GM23338 (cell line): ENCODE measurements around the gene SART1. TPM values are rescaled to one million over a fixed set of nuclear protein-coding genes. Genes with fewer than 3 reads are reported as not detected.

Experiments
- ATAC-seq: fragments of 200-7000 bp; cut with Tn5 transposase; 3 replicates; pipeline ENCODE4 v1.9.1; 2020
- DNase-seq: peaks from one replicate; pipeline ENCODE4 v3.0.0-alpha.2; 2015; ENCODE audit warnings: low spot score
- H2AFZ ChIP-seq: fragments of 200-600 bp; sonication (generic); 2 replicates; pipeline ENCODE4 v1.8.0; 2016; ENCODE audit warnings: antibody characterized with exemption, mild to moderate bottlenecking, moderate library complexity
- H3F3A ChIP-seq: fragments of 200-600 bp; sonication (generic); replicated peaks from 2 replicates; pipeline ENCODE4 v1.8.0; 2017; ENCODE audit warnings: antibody characterized with exemption, mixed run types, low read depth
- H3K27ac ChIP-seq: fragments of 200-600 bp; sonication (generic); 2 replicates; pipeline ENCODE4 v1.6.1; 2016; ENCODE audit warnings: low read depth
- H3K27me3 ChIP-seq: fragments of 200-600 bp; sonication (generic); 2 replicates; pipeline ENCODE4 v1.8.0; 2016; ENCODE audit warnings: mild to moderate bottlenecking, mixed run types, moderate library complexity; ENCODE audit not compliant: insufficient read depth
- H3K36me3 ChIP-seq: fragments of 200-600 bp; sonication (generic); 2 replicates; pipeline ENCODE4 v1.8.0; 2016; ENCODE audit warnings: mild to moderate bottlenecking; ENCODE audit not compliant: insufficient read depth
- H3K4me1 ChIP-seq: fragments of 200-600 bp; sonication (generic); 2 replicates; pipeline ENCODE4 v1.8.0; 2016; ENCODE audit warnings: mild to moderate bottlenecking, moderate library complexity; ENCODE audit not compliant: insufficient read depth
- H3K4me2 ChIP-seq: fragments of 200-600 bp; sonication (generic); 2 replicates; pipeline ENCODE4 v1.7.1; 2017; ENCODE audit warnings: mixed run types
- H3K4me3 ChIP-seq: fragments of 200-600 bp; sonication (generic); 2 replicates; pipeline ENCODE4 v1.6.1; 2016; ENCODE audit warnings: mixed run types
- H3K79me2 ChIP-seq: fragments of 200-600 bp; sonication (generic); replicated peaks from 2 replicates; pipeline ENCODE4 v1.8.0; 2017; ENCODE audit warnings: mild to moderate bottlenecking; ENCODE audit not compliant: insufficient read depth
- H3K9me2 ChIP-seq: fragments of 200-600 bp; sonication (generic); 2 replicates; pipeline ENCODE4 v1.8.0; 2017; ENCODE audit not compliant: insufficient read depth
- H4K20me1 ChIP-seq: fragments of 200-600 bp; sonication (generic); replicated peaks from 2 replicates; pipeline ENCODE4 v1.8.0; 2017; ENCODE audit warnings: mild to moderate bottlenecking; ENCODE audit not compliant: insufficient read depth
- H3K27ac Mint-ChIP-seq: 2 replicates; pipeline ENCODE4 v1.8.0; 2020; ENCODE audit warnings: inconsistent platforms, mild to moderate bottlenecking, moderate library complexity, mixed read lengths
- H3K27me3 Mint-ChIP-seq: 3 replicates; pipeline ENCODE4 v1.8.0; 2022; ENCODE audit warnings: low read depth, mild to moderate bottlenecking, moderate library complexity, mixed read lengths, inconsistent platforms; ENCODE audit not compliant: insufficient read depth, poor library complexity
- H3K36me3 Mint-ChIP-seq: 3 replicates; pipeline ENCODE4 v1.8.0; 2021; ENCODE audit warnings: low read depth, mild to moderate bottlenecking, inconsistent platforms, moderate library complexity, mixed read lengths
- H3K4me1 Mint-ChIP-seq: 3 replicates; pipeline ENCODE4 v1.8.0; 2020; ENCODE audit warnings: mild to moderate bottlenecking, inconsistent platforms, mixed read lengths
- H3K4me3 Mint-ChIP-seq: 3 replicates; pipeline ENCODE4 v1.8.0; 2021; ENCODE audit warnings: moderate library complexity, mild to moderate bottlenecking, inconsistent platforms, mixed read lengths
- H3K9me3 Mint-ChIP-seq: 3 replicates; pipeline ENCODE4 v1.8.0; 2020; ENCODE audit warnings: moderate library complexity, mild to moderate bottlenecking, inconsistent platforms, mixed read lengths
- CREB1 ChIP-seq: fragments of 250-450 bp; sonication (Bioruptor Pico); IDR thresholded peaks from 2 replicates; pipeline ENCODE4 v1.5.0; 2020; ENCODE audit warnings: low read depth, mild to moderate bottlenecking, moderate library complexity
- NANOG ChIP-seq: IDR thresholded peaks from 2 replicates; pipeline ENCODE4 v1.6.1; 2016; ENCODE audit warnings: antibody characterized with exemption, borderline replicate concordance
- ZNF331 ChIP-seq: fragments of 250-450 bp; sonication (Bioruptor Pico); IDR thresholded peaks from 2 replicates; pipeline ENCODE4 v1.5.0; 2020; ENCODE audit warnings: low read depth, mild to moderate bottlenecking, moderate library complexity
- polyA plus RNA-seq: library from polyadenylated mRNA; unstranded; fragments of >200 nt; fragmentation: Nextera tagmentation; extraction: Ambion mirVana; gene quantifications from 2 replicates; pipeline ENCODE4 v1.2.1, GENCODE V29; 2016
- total RNA-seq: library from RNA; depleted of rRNA; stranded (reverse); fragments of >200 nt; shearing (Covaris generic); gene quantifications from 2 replicates; pipeline ENCODE4 v1.2.3, GENCODE V29; 2014
- TF ChIP-seq, protein P1 (sequence below): IDR thresholded peaks from 2 replicates; pipeline ENCODE4 v1.6.1; 2016; ENCODE audit warnings: antibody characterized with exemption
- TF ChIP-seq, protein P2 (sequence below): fragments of 250-450 bp; sonication (Bioruptor Pico); IDR thresholded peaks from 2 replicates; pipeline ENCODE4 v1.5.0; 2020; ENCODE audit warnings: mild to moderate bottlenecking, moderate library complexity

SART1 gene
- total and polyA plus RNA-seq, 2 experiments from 2014 or later: 43.9 to 91.0 TPM

DNA sequence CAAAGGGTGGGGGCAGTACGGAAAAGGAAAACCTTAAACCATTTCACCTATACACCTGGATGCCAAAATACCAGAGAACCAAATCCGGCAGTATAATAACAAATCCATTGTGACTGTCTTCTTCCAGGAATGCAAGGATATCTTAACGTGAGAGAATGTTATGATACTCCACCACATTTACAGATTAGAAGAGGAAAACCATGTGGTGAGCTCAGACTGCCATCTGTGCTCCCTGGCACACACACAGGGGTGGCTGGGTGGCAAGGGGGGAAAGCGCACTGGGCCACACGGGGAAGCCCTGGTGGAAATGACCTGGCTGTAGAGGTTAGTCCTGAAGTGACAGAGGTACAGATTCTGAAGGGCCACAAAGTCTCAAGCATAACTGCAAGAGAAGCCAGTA is 30.5 kb downstream of the SART1 start:
- DNase-seq (no peak), ATAC-seq (no peak)
- H3F3A ChIP-seq: 0 out of 2 replicates have a peak, but pooled peaks cover 7% of the 10 kb centered on the region
- H2AFZ ChIP-seq: no peak overlapping the region
- H3K4me3 ChIP-seq: no peak overlapping the region
- no peaks in the 10 kb centered on the region for H3K9me2 ChIP-seq
- no peak overlapping the region for H3K4me2 ChIP-seq
- Mint-ChIP-seq H3K27me3 (peaks cover 5% of the 10 kb centered on the region), H3K4me3 (no peak overlapping the region), H3K4me1 (no peaks in the 10 kb centered on the region), H3K36me3 (peaks cover 6% of the 10 kb centered on the region; the same call in 1 of the 3 replicates), H3K27ac (no peak overlapping the region), H3K9me3 (no peaks in the 10 kb centered on the region)
- H4K20me1 ChIP-seq: no peaks in the 10 kb centered on the region
- no peaks in the 10 kb centered on the region for H3K79me2 ChIP-seq
- no peak for TF ChIP-seq CREB1 (CRISPR knock-in tag)
- H3K27me3 ChIP-seq: no peaks in the 10 kb centered on the region
- no peaks in the 10 kb centered on the region for H3K4me1 ChIP-seq
- H3K27ac ChIP-seq: no peak overlapping the region
- no peaks in the 10 kb centered on the region for H3K36me3 ChIP-seq

DNA sequence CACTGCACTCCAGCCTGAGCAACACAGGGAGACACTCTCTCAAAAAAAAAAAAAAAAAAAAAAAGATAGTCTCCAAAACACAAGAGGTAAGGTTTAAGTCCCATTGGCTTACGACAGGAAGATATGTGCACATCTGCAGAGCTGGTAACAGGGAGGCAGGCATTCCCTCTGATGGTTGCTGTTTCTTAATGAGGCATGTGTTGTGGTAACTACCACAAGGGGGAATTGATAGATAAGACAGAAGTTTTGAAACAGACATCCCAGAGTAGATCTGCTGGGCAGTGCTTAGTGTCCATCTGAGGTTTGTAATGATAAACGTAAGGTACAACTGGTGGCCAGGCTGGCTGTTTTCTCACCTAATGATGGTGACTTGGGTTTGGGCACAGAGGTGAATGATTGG is 35.8 kb downstream of the SART1 start:
- Histone ChIP-seq H3K4me1 (peaks cover 4% of the 10 kb centered on the region; the same call in 1 of the 2 replicates), H3K79me2 (peaks cover 21% of the 10 kb centered on the region), H3K4me3 (no peak overlapping the region), H4K20me1 (no peaks in the 10 kb centered on the region), H2AFZ (no peak overlapping the region), H3K9me2 (no peaks in the 10 kb centered on the region), H3K36me3 (peaks cover 17% of the 10 kb centered on the region), H3K27me3 (no peaks in the 10 kb centered on the region), H3F3A (peaks cover 6% of the 10 kb centered on the region; the same call in 1 of the 2 replicates), H3K27ac (no peak overlapping the region), H3K4me2 (no peak overlapping the region)
- Mint-ChIP-seq H3K9me3 (no peaks in the 10 kb centered on the region), H3K4me1 (peaks cover 3% of the 10 kb centered on the region), H3K4me3 (no peak overlapping the region), H3K36me3 (peaks cover 50% of the 10 kb centered on the region), H3K27me3 (peaks cover 9% of the 10 kb centered on the region), H3K27ac (no peak overlapping the region)
- no peak for DNase-seq
- no peak for ATAC-seq
- TF ChIP-seq, protein P1, sequence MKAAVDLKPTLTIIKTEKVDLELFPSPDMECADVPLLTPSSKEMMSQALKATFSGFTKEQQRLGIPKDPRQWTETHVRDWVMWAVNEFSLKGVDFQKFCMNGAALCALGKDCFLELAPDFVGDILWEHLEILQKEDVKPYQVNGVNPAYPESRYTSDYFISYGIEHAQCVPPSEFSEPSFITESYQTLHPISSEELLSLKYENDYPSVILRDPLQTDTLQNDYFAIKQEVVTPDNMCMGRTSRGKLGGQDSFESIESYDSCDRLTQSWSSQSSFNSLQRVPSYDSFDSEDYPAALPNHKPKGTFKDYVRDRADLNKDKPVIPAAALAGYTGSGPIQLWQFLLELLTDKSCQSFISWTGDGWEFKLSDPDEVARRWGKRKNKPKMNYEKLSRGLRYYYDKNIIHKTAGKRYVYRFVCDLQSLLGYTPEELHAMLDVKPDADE: no peak
- TF ChIP-seq, protein P2, sequence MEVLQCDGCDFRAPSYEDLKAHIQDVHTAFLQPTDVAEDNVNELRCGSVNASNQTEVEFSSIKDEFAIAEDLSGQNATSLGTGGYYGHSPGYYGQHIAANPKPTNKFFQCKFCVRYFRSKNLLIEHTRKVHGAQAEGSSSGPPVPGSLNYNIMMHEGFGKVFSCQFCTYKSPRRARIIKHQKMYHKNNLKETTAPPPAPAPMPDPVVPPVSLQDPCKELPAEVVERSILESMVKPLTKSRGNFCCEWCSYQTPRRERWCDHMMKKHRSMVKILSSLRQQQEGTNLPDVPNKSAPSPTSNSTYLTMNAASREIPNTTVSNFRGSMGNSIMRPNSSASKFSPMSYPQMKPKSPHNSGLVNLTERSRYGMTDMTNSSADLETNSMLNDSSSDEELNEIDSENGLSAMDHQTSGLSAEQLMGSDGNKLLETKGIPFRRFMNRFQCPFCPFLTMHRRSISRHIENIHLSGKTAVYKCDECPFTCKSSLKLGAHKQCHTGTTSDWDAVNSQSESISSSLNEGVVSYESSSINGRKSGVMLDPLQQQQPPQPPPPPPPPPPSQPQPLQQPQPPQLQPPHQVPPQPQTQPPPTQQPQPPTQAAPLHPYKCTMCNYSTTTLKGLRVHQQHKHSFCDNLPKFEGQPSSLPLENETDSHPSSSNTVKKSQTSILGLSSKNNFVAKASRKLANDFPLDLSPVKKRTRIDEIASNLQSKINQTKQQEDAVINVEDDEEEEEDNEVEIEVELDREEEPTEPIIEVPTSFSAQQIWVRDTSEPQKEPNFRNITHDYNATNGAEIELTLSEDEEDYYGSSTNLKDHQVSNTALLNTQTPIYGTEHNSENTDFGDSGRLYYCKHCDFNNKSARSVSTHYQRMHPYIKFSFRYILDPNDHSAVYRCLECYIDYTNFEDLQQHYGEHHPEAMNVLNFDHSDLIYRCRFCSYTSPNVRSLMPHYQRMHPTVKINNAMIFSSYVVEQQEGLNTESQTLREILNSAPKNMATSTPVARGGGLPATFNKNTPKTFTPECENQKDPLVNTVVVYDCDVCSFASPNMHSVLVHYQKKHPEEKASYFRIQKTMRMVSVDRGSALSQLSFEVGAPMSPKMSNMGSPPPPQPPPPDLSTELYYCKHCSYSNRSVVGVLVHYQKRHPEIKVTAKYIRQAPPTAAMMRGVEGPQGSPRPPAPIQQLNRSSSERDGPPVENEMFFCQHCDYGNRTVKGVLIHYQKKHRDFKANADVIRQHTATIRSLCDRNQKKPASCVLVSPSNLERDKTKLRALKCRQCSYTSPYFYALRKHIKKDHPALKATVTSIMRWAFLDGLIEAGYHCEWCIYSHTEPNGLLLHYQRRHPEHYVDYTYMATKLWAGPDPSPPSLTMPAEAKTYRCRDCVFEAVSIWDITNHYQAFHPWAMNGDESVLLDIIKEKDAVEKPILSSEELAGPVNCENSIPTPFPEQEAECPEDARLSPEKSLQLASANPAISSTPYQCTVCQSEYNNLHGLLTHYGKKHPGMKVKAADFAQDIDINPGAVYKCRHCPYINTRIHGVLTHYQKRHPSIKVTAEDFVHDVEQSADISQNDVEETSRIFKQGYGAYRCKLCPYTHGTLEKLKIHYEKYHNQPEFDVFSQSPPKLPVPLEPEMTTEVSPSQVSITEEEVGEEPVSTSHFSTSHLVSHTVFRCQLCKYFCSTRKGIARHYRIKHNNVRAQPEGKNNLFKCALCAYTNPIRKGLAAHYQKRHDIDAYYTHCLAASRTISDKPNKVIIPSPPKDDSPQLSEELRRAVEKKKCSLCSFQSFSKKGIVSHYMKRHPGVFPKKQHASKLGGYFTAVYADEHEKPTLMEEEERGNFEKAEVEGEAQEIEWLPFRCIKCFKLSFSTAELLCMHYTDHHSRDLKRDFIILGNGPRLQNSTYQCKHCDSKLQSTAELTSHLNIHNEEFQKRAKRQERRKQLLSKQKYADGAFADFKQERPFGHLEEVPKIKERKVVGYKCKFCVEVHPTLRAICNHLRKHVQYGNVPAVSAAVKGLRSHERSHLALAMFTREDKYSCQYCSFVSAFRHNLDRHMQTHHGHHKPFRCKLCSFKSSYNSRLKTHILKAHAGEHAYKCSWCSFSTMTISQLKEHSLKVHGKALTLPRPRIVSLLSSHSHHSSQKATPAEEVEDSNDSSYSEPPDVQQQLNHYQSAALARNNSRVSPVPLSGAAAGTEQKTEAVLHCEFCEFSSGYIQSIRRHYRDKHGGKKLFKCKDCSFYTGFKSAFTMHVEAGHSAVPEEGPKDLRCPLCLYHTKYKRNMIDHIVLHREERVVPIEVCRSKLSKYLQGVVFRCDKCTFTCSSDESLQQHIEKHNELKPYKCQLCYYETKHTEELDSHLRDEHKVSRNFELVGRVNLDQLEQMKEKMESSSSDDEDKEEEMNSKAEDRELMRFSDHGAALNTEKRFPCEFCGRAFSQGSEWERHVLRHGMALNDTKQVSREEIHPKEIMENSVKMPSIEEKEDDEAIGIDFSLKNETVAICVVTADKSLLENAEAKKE (CRISPR knock-in tag): no peak
- TF ChIP-seq ZNF331 (CRISPR knock-in tag): no peak
- TF ChIP-seq NANOG: no peak
- no peak for TF ChIP-seq CREB1 (CRISPR knock-in tag)
